MM.1S (cell line): Measurements from ENCODE around the gene UBAC1.

Source experiments
- EZH2 ChIP-seq: fragments of 300-600 bp; sonication (generic); optimal IDR thresholded peaks from 2 replicates; pipeline ENCODE3; 2017; ENCODE audit warnings: low read depth, mild to moderate bottlenecking, antibody characterized with exemption, low read length, mixed read lengths
- EZH2phosphoT487 ChIP-seq: fragments of 300-600 bp; sonication (generic); IDR thresholded peaks from 2 replicates; pipeline ENCODE4 v1.6.1; 2018; ENCODE audit warnings: antibody characterized with exemption, low read length
- TF ChIP-seq, protein P1 (sequence below): fragments of 300-600 bp; sonication (generic); IDR thresholded peaks from 2 replicates; pipeline ENCODE4 v1.5.1; 2016; ENCODE audit warnings: antibody characterized with exemption, low read length, mixed read lengths

DNA sequence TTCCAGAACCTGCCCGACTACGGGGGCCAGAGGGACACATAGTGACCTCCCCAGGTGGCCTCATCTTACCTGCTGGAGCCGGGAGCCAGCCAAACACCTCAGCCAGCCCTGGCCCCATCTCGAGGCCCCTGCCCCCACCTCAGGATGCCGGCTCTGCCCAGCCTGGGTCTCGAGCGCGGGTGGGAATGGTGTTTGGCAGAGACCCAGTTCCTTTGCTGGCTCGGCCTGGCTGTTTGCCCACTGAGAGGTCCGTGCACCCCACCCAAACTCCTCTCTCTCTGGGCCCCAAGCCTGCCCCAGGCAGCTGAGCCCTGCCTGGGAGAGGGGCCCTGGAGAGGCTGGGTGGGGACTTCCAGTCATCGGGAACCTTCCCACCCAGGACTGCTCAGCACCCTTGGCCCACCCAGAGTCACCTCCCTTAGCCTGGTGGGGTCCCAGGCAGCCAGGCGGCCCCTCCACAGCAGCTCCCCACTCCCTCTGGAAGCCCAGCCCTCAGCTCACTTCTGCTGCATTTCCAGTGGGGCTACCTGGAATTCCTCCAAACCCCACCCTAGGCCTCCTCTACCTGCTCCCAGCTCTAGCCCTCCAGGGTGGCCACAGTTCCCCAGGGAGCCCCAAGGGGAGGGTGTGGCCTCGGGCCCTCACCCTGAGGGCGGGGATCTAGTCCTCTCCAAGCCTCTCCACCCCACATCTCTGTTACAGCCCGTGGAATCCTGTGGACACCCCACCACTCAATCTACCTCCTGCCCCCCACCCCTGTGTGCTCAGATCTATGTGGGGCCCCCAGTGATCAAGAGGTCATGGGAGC is 42.4 kb upstream of the UBAC1 start:
- no peak for TF ChIP-seq EZH2
- TF ChIP-seq, protein P1, sequence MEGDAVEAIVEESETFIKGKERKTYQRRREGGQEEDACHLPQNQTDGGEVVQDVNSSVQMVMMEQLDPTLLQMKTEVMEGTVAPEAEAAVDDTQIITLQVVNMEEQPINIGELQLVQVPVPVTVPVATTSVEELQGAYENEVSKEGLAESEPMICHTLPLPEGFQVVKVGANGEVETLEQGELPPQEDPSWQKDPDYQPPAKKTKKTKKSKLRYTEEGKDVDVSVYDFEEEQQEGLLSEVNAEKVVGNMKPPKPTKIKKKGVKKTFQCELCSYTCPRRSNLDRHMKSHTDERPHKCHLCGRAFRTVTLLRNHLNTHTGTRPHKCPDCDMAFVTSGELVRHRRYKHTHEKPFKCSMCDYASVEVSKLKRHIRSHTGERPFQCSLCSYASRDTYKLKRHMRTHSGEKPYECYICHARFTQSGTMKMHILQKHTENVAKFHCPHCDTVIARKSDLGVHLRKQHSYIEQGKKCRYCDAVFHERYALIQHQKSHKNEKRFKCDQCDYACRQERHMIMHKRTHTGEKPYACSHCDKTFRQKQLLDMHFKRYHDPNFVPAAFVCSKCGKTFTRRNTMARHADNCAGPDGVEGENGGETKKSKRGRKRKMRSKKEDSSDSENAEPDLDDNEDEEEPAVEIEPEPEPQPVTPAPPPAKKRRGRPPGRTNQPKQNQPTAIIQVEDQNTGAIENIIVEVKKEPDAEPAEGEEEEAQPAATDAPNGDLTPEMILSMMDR: no peak
- no peak for TF ChIP-seq EZH2phosphoT487
